GM12891 (cell line): ENCODE data around the gene ESAM.

ENCODE experiments used
- POLR2A ChIP-seq: IDR thresholded peaks from 2 replicates; pipeline ENCODE4 v1.6.1; 2011; ENCODE audit warnings: low read depth, low read length, control low read depth
- POLR2AphosphoS5 ChIP-seq: IDR thresholded peaks from 2 replicates; pipeline ENCODE4 v1.6.1; 2011; ENCODE audit warnings: low read depth, low read length, control low read depth
- POU2F2 ChIP-seq: IDR thresholded peaks from 2 replicates; pipeline ENCODE4 v1.6.1; 2011; ENCODE audit warnings: low read depth, mild to moderate bottlenecking, control low read depth, low read length, moderate library complexity
- SPI1 ChIP-seq: IDR thresholded peaks from 2 replicates; pipeline ENCODE4 v1.6.1; 2011; ENCODE audit warnings: low read depth, low read length, control low read depth
- TAF1 ChIP-seq: IDR thresholded peaks from 2 replicates; pipeline ENCODE4 v1.6.1; 2011; ENCODE audit warnings: low read depth, low read length, control low read depth

GRCh38 chr11:124807660-124808270 is 45.7 kb upstream of the ESAM start:
- TF ChIP-seq POLR2A: no peak
- TF ChIP-seq SPI1: no peak
- TF ChIP-seq POLR2AphosphoS5: no peak
- TF ChIP-seq POU2F2: no peak
- TF ChIP-seq TAF1: no peak
